ENCODE results near the gene CD300A.
"Not testable (repeated sequence)": the region's sequence is repeated elsewhere in the genome, so short reads cannot be mapped to it uniquely, and the experiment has no call there.

The CD300A gene

DNA sequence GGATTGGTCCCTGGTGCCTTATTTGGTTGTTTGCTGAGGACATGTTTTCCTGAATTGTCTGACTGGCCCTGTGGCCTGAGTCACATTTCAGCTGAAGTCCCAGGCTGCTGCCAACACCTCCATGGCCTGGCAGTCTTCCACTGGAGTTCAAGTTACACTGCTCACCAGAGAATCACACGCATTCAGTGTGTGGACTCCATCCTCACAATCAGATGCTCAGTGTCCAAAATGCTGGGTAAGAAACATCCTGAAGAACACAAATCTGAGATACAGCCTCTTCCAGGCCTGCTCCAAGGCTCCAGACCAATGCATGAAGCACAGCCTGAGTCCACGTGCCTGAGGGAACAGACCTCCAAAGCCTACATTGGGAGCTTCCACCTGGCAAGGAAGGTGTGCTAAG, 45.6 kb downstream of the CD300A start:
- peak in 3 of 42 donors; percentile 9 to 36 (median 35) for DNase-seq
- intact Hi-C loops (cut with DNase I): no loop called here

DNA sequence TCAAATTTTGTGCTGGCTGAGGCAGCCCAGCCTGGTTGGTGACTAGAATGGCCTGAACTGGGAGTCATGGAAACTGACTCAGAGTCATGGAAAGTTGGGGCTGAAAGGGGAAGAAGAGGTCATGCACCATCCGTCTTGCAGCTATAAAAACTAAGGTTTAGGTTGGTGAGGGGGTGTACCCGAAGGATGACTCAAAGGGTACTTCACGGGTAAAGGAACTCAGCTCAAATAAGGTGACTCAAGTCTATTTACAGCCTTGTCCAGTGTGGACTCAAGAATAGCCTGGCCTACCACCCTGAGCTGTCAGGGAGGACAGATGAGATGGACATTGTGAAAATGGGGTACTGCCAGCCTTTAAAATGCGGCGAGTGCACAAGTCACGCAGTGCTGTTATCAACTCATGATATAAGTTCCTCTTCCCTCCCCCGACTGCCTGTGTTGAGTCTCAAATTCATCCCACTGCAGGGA, 46.2 kb downstream of the CD300A start:
- intact Hi-C loops (cut with DNase I): no loop called here
- DNase-seq: peak in 2 of 42 donors; percentile 12 to 33

DNA sequence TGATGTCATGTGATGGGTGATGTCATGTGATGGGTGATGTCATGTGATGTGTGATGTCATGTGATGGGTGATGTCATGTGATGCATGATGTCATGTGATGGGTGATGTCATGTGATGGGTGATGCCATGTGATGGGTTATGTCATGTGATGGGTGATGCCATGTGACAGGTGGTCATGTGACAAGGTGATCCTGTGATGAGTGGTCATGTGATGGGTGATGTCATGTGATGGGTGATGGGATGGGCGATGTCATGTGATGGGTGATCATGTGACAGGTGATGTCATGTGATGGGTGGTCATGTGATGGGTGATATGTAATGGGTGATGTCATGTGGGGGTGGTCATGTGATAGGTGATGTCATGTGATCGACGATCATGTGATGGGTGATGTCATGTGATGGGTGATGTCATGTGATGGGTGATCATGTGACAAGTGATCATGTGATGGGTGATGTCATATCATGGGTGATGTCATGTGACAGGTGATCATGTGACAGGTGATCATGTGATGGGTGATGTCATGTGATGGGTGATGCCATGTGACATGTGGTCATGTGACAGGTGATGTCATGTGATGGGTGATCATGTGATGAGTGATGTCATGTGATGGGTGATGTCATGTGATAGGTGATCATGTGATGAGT, 47.7 kb downstream of the CD300A start:
- intact Hi-C loops (cut with DNase I): no loop called here
- peak in 2 of 42 donors; percentile 6 to 34 for DNase-seq

DNA sequence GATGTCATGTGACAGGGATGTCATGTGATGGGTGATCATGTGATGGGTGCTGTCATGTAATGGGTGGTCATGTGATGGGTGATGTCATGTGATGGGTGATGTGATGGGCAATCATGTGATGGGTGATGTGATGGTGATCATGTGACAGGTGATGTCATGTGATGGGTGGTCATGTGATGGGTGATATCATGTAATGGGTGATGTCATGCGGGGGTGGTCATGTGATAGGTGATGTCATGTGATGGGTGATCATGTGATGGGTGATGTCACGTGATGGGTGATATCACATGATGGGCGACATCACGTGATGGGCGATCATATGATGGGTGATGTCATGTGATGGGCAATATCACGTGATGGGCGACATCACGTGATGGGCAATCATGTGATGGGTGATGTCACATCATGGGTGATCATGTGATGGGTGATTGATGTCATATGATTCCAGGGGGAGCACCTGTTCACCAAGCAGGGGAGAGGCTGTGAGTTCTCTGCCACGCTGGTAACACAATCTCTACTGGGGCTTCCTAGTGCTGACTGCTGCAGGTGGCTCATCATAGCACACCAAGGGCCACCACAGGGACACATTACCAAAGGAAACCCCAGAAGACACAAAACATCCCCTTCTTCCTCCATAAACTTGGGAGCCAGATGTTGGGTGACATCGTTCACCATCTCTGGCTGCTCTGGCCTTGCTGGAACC, 48.3 kb downstream of the CD300A start:
- intact Hi-C loops (cut with DNase I): no loop called here
- peak in 3 of 42 donors; percentile 4 to 26 (median 5) for DNase-seq

DNA sequence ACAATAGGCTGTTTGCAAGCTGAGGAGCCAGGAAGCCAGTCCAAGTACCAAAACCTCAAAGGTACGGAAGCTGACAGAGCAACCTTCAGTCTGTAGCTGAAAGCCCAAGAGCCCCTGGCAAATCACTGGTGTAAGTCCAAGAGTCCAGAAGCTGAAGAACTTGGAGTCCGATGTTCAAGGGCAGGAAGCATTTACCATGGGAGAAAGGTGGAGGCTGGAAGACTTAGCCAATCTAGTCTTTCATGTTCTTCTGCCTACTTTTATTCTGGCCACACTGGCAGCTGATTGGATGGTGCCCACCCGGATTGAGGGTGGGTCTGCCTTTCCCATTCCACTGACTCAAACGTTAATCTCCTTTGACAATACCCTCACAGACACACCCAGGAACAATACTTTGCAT, 49.5 kb downstream of the CD300A start:
- peak in 1 of 42 donors; percentile 15 for DNase-seq
- intact Hi-C loops (cut with DNase I): no loop called here

DNA sequence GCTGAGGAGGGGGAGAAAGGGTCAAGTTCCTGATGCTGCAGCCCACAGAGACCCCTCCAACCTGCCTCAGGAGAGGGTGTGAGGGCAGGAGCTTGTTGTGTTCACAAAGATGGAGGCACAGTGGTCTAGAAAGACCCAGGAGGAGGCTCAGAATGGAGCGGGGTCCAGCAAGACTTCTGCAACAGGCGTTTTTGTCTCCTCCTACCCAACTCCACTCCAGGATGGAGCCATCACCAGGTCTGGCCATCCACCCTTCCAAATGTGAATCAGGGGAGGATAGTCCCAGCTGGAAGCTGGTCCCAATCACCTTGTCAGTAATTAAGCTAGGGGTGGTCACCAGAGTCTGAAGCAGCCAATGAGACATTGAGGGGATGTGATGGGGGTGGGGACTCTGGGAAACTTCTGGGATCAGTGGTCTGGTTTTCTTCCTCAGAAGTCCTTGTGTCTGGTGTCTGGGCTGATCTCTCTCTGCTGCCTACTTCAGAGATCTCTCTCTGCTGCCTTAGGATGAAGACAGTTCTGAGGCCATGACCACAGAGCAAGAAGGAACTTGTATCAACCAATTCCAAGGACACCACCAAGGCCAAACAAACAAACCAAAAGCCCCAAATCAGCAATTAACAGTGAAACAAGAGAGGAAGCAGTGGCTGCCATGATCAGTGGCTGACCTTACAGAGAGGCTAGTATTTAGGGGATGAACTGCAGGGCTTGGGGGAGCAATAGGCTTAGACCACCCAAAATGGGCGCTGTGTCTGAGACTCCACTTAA, 50.3 kb downstream of the CD300A start:
- peak in 2 of 42 donors; percentile 1 to 23 for DNase-seq
- intact Hi-C loops (cut with DNase I): no loop called here

DNA sequence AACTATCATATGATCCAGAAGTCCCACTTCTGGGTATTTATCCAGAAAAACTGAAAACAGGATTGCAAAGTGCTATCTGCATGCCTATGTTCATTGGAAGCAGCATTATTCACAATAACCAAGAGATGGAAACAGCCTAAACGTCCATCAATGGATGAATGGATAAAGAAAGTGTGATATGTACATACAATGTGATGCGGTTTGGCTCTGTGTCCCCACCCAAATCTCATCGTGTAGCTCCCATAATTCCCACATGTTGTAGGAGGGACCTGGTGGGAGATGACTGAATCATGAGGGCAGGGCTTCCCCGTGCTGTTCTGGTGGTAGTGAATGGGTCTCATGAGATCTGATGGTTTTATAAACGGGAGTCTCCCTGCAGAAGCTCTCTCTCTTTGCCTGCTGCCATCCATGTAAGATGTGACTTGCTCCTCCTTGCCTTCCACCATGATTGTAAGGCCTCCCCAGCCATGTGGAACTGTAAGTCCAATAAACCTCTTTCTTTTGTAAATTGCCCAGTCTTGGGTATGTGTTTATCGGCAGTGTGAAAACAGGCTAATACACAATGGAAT, 52.1 kb downstream of the CD300A start:
- DNase-seq: peak in 2 of 42 donors; percentile 4 to 26
- intact Hi-C loops (cut with DNase I): not testable (repeated sequence)

DNA sequence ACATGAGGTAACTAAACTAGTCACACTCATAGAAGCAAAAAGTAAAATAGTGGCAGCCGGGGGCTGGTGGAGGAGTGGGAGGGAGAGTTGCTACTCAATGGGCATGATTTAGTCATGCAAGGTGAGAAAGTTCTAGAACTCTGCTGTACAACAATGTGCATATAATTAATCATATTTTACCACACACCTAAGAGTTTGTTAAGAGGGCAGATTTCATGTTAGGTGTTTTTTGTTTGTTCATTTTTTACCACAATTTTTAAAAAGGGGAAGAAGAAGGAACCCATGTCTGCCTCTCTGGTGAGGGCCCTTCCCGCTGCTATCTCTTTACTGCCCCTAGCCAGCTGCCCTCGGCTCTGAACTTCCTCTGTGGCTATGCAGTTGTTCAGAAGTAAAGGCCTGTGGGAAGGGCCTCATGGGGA, 53.6 kb downstream of the CD300A start:
- intact Hi-C loops (cut with DNase I): no loop called here
- peak in 15 of 42 donors; percentile 10 to 60 (median 21) for DNase-seq

DNA sequence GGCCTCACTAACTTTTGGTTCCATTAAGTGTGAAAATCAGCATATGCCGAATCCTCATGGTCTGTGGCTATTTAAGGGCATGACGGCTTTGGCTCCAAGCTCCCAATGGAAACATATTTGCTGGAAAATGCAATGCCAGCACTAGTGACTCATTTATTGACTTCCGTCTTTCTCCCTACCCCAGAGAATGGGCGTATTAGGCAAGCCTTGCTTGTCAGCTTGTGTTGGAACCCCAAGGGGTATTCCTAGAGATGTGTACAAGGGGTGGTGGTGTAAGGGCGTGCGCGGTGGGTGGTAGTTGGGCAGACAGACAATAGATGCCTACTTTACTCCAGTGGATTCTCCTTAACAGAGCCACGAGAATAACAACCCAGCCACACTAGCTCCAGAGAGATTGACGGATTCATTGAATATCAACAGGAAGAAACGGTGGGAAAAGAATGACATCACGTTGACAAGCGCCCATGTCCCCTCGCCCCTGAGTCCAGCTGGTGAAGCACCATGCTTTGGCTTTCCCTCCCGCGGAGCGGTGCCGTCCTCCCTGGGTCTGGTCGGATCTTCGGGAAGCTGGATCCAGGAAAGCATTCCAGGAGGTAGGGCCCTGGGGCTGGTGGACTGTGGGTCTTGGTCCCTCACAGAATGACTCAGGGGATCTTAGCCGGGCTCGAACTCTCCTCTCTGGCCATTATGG, 54.5 kb downstream of the CD300A start:
- intact Hi-C loops (cut with DNase I): no loop called here
- peak in 9 of 42 donors; percentile 6 to 51 (median 15) for DNase-seq

DNA sequence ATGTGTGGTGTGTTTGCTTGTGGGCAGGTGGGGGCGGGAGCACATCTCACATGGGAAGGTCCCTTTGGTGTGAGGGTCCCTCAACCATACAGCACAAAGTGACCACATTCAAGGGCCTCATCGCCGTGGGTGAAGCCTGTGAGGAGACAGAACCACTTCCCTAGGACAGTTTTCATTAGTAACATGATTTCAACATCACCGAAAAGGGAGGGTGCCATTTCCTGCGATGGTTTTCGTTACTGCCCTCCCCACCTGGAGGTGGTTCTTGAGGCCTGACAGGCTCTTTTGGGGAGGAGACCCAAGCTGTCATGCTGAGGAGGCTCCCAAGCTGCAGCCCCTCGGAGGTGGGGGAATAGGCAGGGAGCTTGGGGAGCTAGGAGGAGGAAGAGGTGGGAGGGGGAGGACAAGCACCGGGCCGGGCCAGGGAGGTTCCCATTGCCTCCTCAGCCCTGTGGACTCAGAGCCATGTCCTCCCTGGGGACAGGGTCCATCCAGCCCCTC, 55.3 kb downstream of the CD300A start:
- DNase-seq: peak in 7 of 42 donors; percentile 11 to 43 (median 16)
- intact Hi-C loops (cut with DNase I): no loop called here

DNA sequence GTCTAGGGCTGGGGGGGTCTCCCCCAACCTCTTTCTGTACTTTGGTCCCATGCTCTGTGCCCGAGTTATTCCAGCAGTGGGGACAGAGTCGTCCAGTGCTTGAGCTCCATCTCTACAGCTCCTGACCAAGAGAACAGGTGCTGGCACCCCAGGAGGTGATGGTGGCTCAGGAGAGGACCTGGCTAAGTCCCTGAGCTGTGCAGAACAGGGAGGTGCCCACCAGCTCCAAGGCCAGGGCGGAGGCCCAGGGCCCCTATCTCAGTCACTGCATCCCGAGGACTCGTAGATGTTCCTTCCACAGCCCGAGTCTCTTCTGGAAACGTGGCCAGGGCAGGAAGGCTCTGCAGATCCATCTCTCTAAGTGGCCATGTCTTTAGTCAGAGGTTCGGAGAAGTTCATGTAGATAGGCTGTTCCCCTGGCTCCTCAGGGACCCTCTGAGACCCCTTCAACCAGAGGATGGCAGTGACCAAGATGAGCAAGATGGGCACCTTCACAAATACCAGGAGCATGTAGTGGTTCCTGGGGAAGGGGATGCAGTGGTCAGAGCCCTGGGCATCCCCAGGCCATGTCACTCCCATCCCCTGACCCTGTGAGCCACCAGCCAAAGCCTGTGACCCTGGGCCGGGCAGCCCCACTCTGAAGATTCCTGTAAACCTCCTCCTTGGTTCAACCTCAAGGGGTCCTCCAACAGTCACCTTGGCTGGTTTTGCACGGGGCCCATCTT, 56.1 kb downstream of the CD300A start:
- intact Hi-C loops (cut with DNase I): no loop called here
- peak in 4 of 42 donors; percentile 2 to 19 (median 6) for DNase-seq

DNA sequence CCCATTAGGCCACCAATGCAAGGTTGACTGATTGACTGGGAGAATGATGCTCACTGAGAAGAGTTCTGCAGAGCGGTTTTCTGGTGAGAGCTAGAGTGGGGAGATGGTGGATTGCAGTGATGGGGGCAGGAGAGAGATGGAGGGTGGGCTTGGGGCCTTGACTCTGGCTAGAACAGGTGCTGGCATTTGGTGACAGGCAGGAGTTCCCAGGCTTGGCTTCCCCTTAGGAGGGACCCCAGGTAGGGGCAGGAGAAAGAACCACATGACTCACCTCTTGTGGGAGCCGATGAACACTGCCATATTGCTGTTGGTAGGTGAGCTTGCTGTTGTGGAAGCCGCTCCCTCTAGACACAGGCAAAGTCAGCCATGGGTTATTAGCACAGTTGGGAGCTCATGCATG, 56.9 kb downstream of the CD300A start:
- intact Hi-C loops (cut with DNase I): no loop called here
- DNase-seq: peak in 2 of 42 donors; percentile 2 to 23

DNA sequence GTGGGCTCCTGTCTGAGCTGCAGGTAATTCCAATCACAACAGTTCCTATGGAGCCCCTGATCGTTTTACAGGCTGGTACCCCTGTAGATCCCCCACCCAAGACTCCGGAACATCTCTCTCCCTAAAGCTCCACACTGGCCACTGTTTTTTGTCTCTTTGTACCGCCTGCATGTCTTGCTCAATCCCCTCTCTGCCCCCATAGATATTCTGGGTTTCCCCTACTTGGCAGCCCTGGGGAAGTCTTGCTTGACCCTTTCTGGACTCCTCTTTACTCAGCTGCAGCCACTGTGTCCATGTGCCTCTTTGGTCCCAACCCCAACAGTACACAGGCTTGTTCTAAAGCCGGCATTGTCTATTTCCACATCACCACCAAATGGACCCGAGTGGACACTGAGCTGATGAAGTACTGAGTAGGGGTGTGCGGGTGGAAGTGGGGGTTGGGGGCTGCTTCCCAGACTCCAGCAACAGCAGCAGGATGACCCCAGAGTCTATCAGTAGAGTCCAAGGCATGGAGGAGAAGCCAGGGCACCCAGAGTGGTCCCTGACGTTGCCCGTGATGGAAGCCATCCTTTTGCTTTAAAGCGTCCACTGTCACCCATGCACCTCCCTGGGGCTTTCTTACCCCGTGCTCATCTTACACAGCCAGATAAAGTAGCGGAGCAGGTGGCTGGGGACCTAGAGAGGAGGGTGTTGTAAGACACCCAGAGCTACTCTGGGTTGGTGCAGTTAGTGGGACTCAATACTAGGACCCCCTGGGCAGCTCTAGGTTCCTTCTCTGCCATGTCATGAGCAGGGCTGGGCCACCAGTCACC, 58.4 kb downstream of the CD300A start:
- peak in 8 of 42 donors; percentile 0 to 36 (median 11) for DNase-seq
- intact Hi-C loops (cut with DNase I): no loop called here

DNA sequence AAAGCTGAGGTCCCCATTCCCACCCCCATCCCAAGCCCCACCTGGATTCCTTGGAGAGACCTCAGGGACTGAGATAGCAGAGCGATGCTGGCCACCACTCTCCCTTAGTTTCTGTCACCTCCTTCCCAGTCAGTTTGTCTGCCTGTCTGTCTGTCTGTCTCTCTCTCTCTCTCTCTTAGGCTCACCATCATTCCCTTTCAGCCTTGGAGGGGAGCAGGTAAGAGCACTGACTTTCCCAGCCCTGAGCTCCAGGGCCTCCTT, 59.0 kb downstream of the CD300A start:
- peak in 2 of 42 donors; percentile 6 to 7 for DNase-seq
- intact Hi-C loops (cut with DNase I): no loop called here

DNA sequence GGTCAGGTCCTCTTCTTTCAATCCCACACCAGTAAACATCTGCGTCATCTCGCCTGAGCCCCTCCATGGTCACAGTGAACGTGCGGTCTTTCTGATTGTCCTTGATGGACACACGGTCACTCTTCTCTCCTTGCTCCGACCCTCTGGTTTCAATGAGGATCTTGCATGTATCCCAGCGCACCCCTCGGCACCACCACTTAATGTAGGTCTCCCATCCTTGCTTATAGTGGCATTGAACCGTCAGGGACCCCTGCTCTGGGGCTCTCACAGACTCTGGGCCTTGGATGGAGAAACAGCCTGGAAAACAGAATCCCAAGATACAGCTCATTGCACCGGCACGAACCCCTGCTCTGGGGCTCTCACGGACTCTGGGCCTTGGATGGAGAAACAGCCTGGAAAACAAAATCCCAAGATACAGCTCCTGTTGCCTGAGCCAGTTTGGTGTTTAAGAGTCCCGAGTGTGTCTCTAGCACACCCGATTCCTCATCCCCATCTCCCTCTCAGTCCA, 59.4 kb downstream of the CD300A start:
- intact Hi-C loops (cut with DNase I): no loop called here
- peak in 5 of 42 donors; percentile 4 to 18 (median 11) for DNase-seq

DNA sequence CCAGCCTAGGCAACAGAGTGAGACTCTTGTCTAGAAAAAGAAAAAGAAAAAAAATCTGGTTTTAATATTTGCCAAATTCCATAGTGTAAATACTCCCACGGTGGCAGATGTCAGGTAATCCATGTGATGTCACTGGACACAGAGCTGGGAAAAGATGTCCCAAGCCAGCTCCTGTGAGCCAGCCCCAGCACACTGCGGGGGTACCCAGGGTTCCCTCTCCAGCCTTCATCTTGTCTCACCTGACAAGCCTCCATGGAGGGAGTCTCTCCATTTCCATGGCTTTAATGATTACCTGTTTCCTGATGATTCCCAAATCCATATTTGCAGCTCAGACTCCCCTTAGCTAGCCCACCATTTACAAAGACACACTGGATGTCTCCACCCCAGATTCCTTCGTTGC, 60.2 kb downstream of the CD300A start:
- intact Hi-C loops (cut with DNase I): no loop called here
- peak in 1 of 42 donors; percentile 3 for DNase-seq

DNA sequence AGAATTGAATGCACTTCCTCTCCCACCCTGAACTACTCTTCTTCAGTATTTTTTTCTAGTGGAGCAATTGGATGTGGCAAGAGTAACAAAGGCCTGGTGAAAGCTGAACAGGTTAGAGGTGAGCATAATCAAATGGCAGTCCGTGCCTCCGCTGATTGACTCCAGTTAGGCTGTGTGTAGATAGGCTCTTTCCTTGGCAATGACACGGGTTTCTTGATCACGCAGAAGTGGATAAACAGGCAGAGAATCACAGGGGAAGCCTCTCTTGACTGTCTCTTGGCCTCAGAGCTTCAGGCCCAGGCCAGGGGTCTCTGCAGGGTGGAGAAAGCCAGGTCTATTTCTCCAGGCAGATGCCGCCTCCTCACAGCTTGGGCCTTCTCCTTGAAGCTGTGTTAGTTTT, 60.6 kb downstream of the CD300A start:
- DNase-seq: peak in 4 of 42 donors; percentile 3 to 17 (median 7)
- intact Hi-C loops (cut with DNase I): no loop called here
